ENCODE measurements around the gene TMEM132A.

- TF ChIP-seq CTCF (IDR thresholded peaks at IDR 0.05; ENCODE audit: low read depth, low read length, missing input control) (no peak), SP1 (IDR thresholded peaks at IDR 0.05) (no peak), TAF1 (conservative IDR thresholded peaks at IDR 0.05) (no peak), YY1 (IDR thresholded peaks at IDR 0.05) (no peak), RAD21 (IDR thresholded peaks at IDR 0.05) (no peak), ZBTB33 (IDR thresholded peaks at IDR 0.05) (no peak), REST (IDR thresholded peaks at IDR 0.05) (no peak), NR2F2 (IDR thresholded peaks at IDR 0.05) (no peak), MAX (IDR thresholded peaks at IDR 0.05) (no peak), ATF3 (IDR thresholded peaks at IDR 0.05) (no peak), JUND (IDR thresholded peaks at IDR 0.05) (no peak), EGR1 (IDR thresholded peaks at IDR 0.05; ENCODE audit: low read depth in 2 of 2) (no peak)
Observed at GRCh38 chr11:60982184-60982583, 57.9 kb downstream of the TMEM132A start.
